GM12878 (cell line): ENCODE data around the gene GALT. TPM values are rescaled to one million over a fixed set of nuclear protein-coding genes. Genes with fewer than 3 reads are reported as not detected.

Source experiments
- ATAC-seq: fragments of 200-7000 bp; cut with Tn5 transposase; 3 replicates; pipeline ENCODE4 v1.9.1; 2020; ENCODE audit warnings: mild to moderate bottlenecking, moderate library complexity
- BruUV-seq: library from RNA; stranded (reverse); fragments of 400-500 nt; replicated peaks from 2 replicates; lab custom pipeline; 2021; lab: Mats Ljungman, UMichigan
- CTCF ChIA-PET: fragments of 300-600 bp; sonication (Branson Sonifier 250); formaldehyde crosslinking; extraction: SDS; loops from one replicate; lab custom pipeline; 2021; ENCODE audit warnings: inconsistent platforms; lab: Yijun Ruan, JAX
- POLR2A ChIA-PET: fragments of 350-600 bp; formaldehyde crosslinking; extraction: SDS; loops from one replicate; lab custom pipeline; 2021; ENCODE audit warnings: inconsistent platforms; lab: Charles Lee
- RAD21 ChIA-PET: fragments of 300-600 bp; sonication (Branson Sonifier 250); formaldehyde crosslinking; loops from one replicate; lab custom pipeline; 2023; ENCODE audit warnings: antibody characterized with exemption; ENCODE audit not compliant: unreplicated experiment; lab: Charles Lee
- SMC1A ChIA-PET: fragments of 300-600 bp; sonication (Branson Sonifier 250); formaldehyde crosslinking; loops from one replicate; lab custom pipeline; 2023; ENCODE audit not compliant: unreplicated experiment, uncharacterized antibody; lab: Charles Lee
- DNase-seq: peaks from one replicate; pipeline ENCODE4 v3.0.0-alpha.2; 2011; ENCODE audit warnings: low read depth, low spot score
- FAIRE-seq: peaks from 3 replicates; lab custom pipeline; 2011; peaks lifted over from hg19 to GRCh38; lab: Jason Lieb, UNC
- H2AFZ ChIP-seq: 2 replicates; pipeline ENCODE4 v1.6.0; 2011; ENCODE audit warnings: low read depth, low read length, control low read depth; ENCODE audit not compliant: control insufficient read depth
- H3K27ac ChIP-seq: 2 replicates; pipeline ENCODE4 v1.5.1; 2011; ENCODE audit warnings: control low read depth; ENCODE audit not compliant: control insufficient read depth, insufficient read depth
- H3K27me3 ChIP-seq, 2 experiments: replicated peaks in 1 of 2; 2 replicates each; pipeline versions ENCODE4 v1.6.0 to v1.6.1; 2011; ENCODE audit warnings: low read length in 1 of 2; ENCODE audit not compliant: control insufficient read depth in 2 of 2, insufficient read depth in 2 of 2
- H3K36me3 ChIP-seq, 2 experiments: 2 replicates each; pipeline ENCODE4 v1.5.1; 2011; ENCODE audit warnings: low read length in 1 of 2; ENCODE audit not compliant: control insufficient read depth in 2 of 2, insufficient read depth in 2 of 2
- H3K4me1 ChIP-seq: 2 replicates; pipeline ENCODE4 v1.6.1; 2011; ENCODE audit warnings: mild to moderate bottlenecking, low read length, moderate library complexity, mixed read lengths; ENCODE audit not compliant: control insufficient read depth, insufficient read depth
- H3K4me2 ChIP-seq: 2 replicates; pipeline ENCODE4 v1.6.0; 2011; ENCODE audit warnings: control low read depth; ENCODE audit not compliant: control insufficient read depth, insufficient read depth
- H3K4me3 ChIP-seq: fragments of 200-600 bp; sonication (generic); 2 replicates; pipeline ENCODE4 v1.5.1; 2016
- H3K79me2 ChIP-seq: 2 replicates; pipeline ENCODE4 v1.6.0; 2011; ENCODE audit warnings: low read length; ENCODE audit not compliant: control insufficient read depth, insufficient read depth
- H3K9ac ChIP-seq: 2 replicates; pipeline ENCODE4 v1.8.0; 2011; ENCODE audit warnings: low read length, control low read depth, mixed read lengths; ENCODE audit not compliant: control insufficient read depth, insufficient read depth
- H3K9me3 ChIP-seq: replicated peaks from 3 replicates; pipeline ENCODE4 v1.5.1; 2011; ENCODE audit warnings: mild to moderate bottlenecking, low read length; ENCODE audit not compliant: control insufficient read depth, insufficient read depth
- H4K20me1 ChIP-seq: 2 replicates; pipeline ENCODE4 v1.6.0; 2011; ENCODE audit not compliant: control insufficient read depth, insufficient read depth
- ATF7 ChIP-seq: fragments of 450-650 bp; IDR thresholded peaks from 2 replicates; pipeline ENCODE4 v1.6.1; 2016; ENCODE audit warnings: low read depth, mild to moderate bottlenecking
- CHD1 ChIP-seq: IDR thresholded peaks from 2 replicates; pipeline ENCODE4 v1.6.1; 2012; ENCODE audit warnings: low read depth, low read length, improper control_type of control experiment
- EGR1 ChIP-seq, 2 experiments: IDR thresholded peaks; 1 replicate in 1 of 2; 2 replicates in 1 of 2; pipeline ENCODE4 v1.6.1; 2011 to 2012; ENCODE audit warnings: low read depth in 2 of 2, low read length in 2 of 2, borderline replicate concordance in 1 of 2, mild to moderate bottlenecking in 1 of 2, moderate library complexity in 1 of 2
- FOXM1 ChIP-seq: IDR thresholded peaks from 2 replicates; pipeline ENCODE4 v1.6.1; 2012; ENCODE audit warnings: low read depth, mild to moderate bottlenecking, inconsistent platforms, low read length, moderate library complexity
- HCFC1 ChIP-seq: fragments of 150-350 bp; IDR thresholded peaks from 2 replicates; pipeline ENCODE4 v1.6.1; 2014; ENCODE audit warnings: low read length
- KLF5 ChIP-seq: fragments of 450-650 bp; IDR thresholded peaks from 2 replicates; pipeline ENCODE4 v1.6.1; 2014; ENCODE audit warnings: mild to moderate bottlenecking; ENCODE audit not compliant: partially characterized antibody
- MEF2A ChIP-seq: IDR thresholded peaks from 2 replicates; pipeline ENCODE4 v1.6.1; 2011; ENCODE audit warnings: low read depth, mild to moderate bottlenecking, low read length, moderate library complexity; ENCODE audit not compliant: insufficient read depth
- MYB ChIP-seq: fragments of 150-350 bp; IDR thresholded peaks from 2 replicates; pipeline ENCODE4 v1.6.1; 2014; ENCODE audit warnings: mild to moderate bottlenecking, low read depth, low read length, borderline replicate concordance
- NFIC ChIP-seq: IDR thresholded peaks from 2 replicates; pipeline ENCODE4 v1.6.1; 2012; ENCODE audit warnings: low read depth, mild to moderate bottlenecking, inconsistent platforms, low read length, moderate library complexity
- NR2F1 ChIP-seq: fragments of 450-650 bp; conservative IDR thresholded peaks from 2 replicates; pipeline ENCODE4 v1.6.1; 2017; ENCODE audit warnings: mild to moderate bottlenecking
- PAX8 ChIP-seq: fragments of 450-650 bp; IDR thresholded peaks from 2 replicates; pipeline ENCODE4 v1.6.1; 2017; ENCODE audit warnings: mild to moderate bottlenecking, moderate library complexity
- POLR2AphosphoS5 ChIP-seq: IDR thresholded peaks from 2 replicates; pipeline ENCODE4 v1.6.1; 2011; ENCODE audit warnings: mild to moderate bottlenecking, low read length, inconsistent platforms
- SIN3A ChIP-seq: IDR thresholded peaks from 2 replicates; pipeline ENCODE4 v1.6.1; 2012; ENCODE audit warnings: low read depth, low read length, improper control_type of control experiment
- SMAD5 ChIP-seq: IDR thresholded peaks from 2 replicates; pipeline ENCODE4 v1.6.1; 2016; ENCODE audit warnings: antibody characterized with exemption, low read depth
- SP1 ChIP-seq: IDR thresholded peaks from one replicate; pipeline ENCODE4 v1.6.1; 2011; ENCODE audit warnings: low read depth, low read length
- SRF ChIP-seq, 2 experiments: IDR thresholded peaks; 2 replicates each; pipeline ENCODE4 v1.6.1; 2011; ENCODE audit warnings: low read depth in 2 of 2, low read length in 2 of 2, mild to moderate bottlenecking in 1 of 2, moderate library complexity in 1 of 2
- SUZ12 ChIP-seq: fragments of 200-600 bp; sonication (generic); IDR thresholded peaks from one replicate; pipeline ENCODE4 v1.6.1; 2018; ENCODE audit warnings: antibody characterized with exemption, mild to moderate bottlenecking; ENCODE audit not compliant: unreplicated experiment
- TCF12 ChIP-seq: IDR thresholded peaks from 2 replicates; pipeline ENCODE4 v1.6.1; 2011; ENCODE audit warnings: low read depth, mild to moderate bottlenecking, low read length
- YBX1 ChIP-seq: fragments of 450-650 bp; IDR thresholded peaks from 2 replicates; pipeline ENCODE4 v1.6.1; 2016; ENCODE audit warnings: antibody characterized with exemption
- ZNF384 ChIP-seq: IDR thresholded peaks from 2 replicates; pipeline ENCODE4 v1.6.1; 2012; ENCODE audit warnings: low read depth, mild to moderate bottlenecking, low read length, improper control_type of control experiment, borderline replicate concordance
- WGBS: methylation state at CpG from one replicate; pipeline ENCODE4 v1.1.6; 2016; ENCODE audit warnings: low lambda C conversion rate; ENCODE audit not compliant: insufficient replicate concordance, insufficient coverage; ENCODE audit errors: missing lambda C conversion rate; 5-methylcytosine and 5-hydroxymethylcytosine counted together
- in situ Hi-C: fragments of 300-500 bp; cut with MboI; formaldehyde crosslinking; loops from 9 replicates; pipeline ENCODE4 v1.14.3; 2018; ENCODE audit warnings: mixed read lengths
- intact Hi-C: fragments of 100-400 bp; cut with micrococcal nuclease; formaldehyde crosslinking; loops from one replicate; pipeline ENCODE4 v1.14.2; 2022; ENCODE audit not compliant: unreplicated experiment
- polyA plus RNA-seq, 11 experiments: library from polyadenylated mRNA; depleted of rRNA in 4 of 11; unstranded in 6 of 11; stranded (reverse) in 5 of 11; fragments of >200 nt; fragmentation: Nextera tagmentation in 4 of 11; fragmentation: Illumina TruSeq in 1 of 11; extraction: Ambion mirVana in 4 of 11; extraction: Trizol in 1 of 11; gene quantifications; 1 replicate in 1 of 11; 2 replicates in 10 of 11; pipeline versions ENCODE4 v1.2.1 to v1.2.3, GENCODE V29; 2011 to 2016; ENCODE audit warnings: inconsistent platforms in 2 of 11, missing spikeins in 2 of 11, low read depth in 1 of 11
- total RNA-seq, 4 experiments: library from RNA; depleted of rRNA in 3 of 4; stranded (reverse); fragments of >200 nt in 3 of 4; fragmentation: Illumina TruSeq in 1 of 4; extraction: Trizol in 1 of 4; gene quantifications; 2 replicates each; pipeline versions ENCODE4 v1.2.1 to v1.2.3, GENCODE V29; 2013 to 2021
- TF ChIP-seq, protein P1 (sequence below): IDR thresholded peaks from 2 replicates; pipeline ENCODE4 v1.6.1; 2011; ENCODE audit warnings: borderline replicate concordance, low read depth, mild to moderate bottlenecking, moderate library complexity, mixed read lengths, low read length; ENCODE audit not compliant: insufficient read depth; ENCODE audit errors: extremely low read length
- TF ChIP-seq, protein P2 (sequence below): IDR thresholded peaks from 2 replicates; pipeline ENCODE4 v1.6.1; 2012; ENCODE audit warnings: low read depth, low read length, improper control_type of control experiment
- TF ChIP-seq, protein P3 (sequence below): fragments of 450-650 bp; IDR thresholded peaks from 2 replicates; pipeline ENCODE4 v1.6.1; 2017; ENCODE audit warnings: borderline replicate concordance

Gene GALT
- total and polyA plus RNA-seq, 10 of the 15 experiments (the other 5 are each of a cell fraction or from before 2014, with no cell fraction given) = 9.3 to 34.1 (median 26.9) TPM

- CTCF ChIA-PET = interaction anchor here (0.6 to 3.2 kb wide), 14 partner anchors 9 to 289 kb away, joined by 3 to 23 read pairs (median 3); partner anchors contain the start of genes GALT, MYORG and SIGMAR1
- RAD21 ChIA-PET = interaction anchor here (0.9 to 1.7 kb wide), 3 partner anchors 28 to 45 kb away, joined by 3 to 7 read pairs (median 5); partner anchors contain the start of genes DCTN3 and SIGMAR1
- FAIRE-seq (peak; percentile 91), ATAC-seq (peak; percentile 92), DNase-seq (no peak)
- peak overlapping the region; percentile 96 for H3K4me2 ChIP-seq
- H3K9me3 ChIP-seq = no peaks in the 10 kb centered on the region; the same call in 2 of the 3 replicates
- SMC1A ChIA-PET = interaction anchor here (0.7 to 1.1 kb wide), 2 partner anchors 19 to 21 kb away, joined by 3 read pairs; no protein-coding TSS in a partner anchor
- peak overlapping the region; percentile 97 for H3K4me3 ChIP-seq
- in situ Hi-C loops = no loop called here
- H3K36me3 ChIP-seq = no peaks in the 10 kb centered on the region
- H3K9ac ChIP-seq = peak overlapping the region; percentile 77; the same call in 1 of the 2 replicates
- H3K4me1 ChIP-seq = peaks cover 9% of the 10 kb centered on the region
- intact Hi-C loops = no loop called here
- no peaks in the 10 kb centered on the region for H3K79me2 ChIP-seq
- BruUV-seq = TSS peak; percentile 76
- WGBS = 5% methylated on average over 32 of the region's 55 CpGs
- peak overlapping the region; percentile 47 for H3K27ac ChIP-seq
- no peaks in the 10 kb centered on the region for H3K27me3 ChIP-seq
- POLR2A ChIA-PET = no interaction called here
- H2AFZ ChIP-seq = peak overlapping the region; percentile 82
- H4K20me1 ChIP-seq = no peaks in the 10 kb centered on the region
- TF ChIP-seq EGR1 (IDR thresholded peaks at IDR 0.05; ENCODE audit: borderline replicate concordance in 1 of 2, low read depth in 2 of 2, low read length in 2 of 2) (peak in 1 of 2 experiments; percentile 97; a peak in 2 of 3 replicates), FOXM1 (no peak), NR2F1 (0 out of 2 replicates have a peak, but pooled peaks have one; percentile 25), ZNF384 (no peak), CHD1 (no peak), ATF7 (peak; percentile 91), SMAD5 (no peak), MEF2A (no peak), YBX1 (no peak), PAX8 (no peak), SP1 (peak; percentile 79), SRF (IDR thresholded peaks at IDR 0.05; ENCODE audit: low read depth in 2 of 2, low read length in 2 of 2) (no peak), SIN3A (0 out of 2 replicates have a peak, but pooled peaks have one; percentile 33), MYB (no peak), KLF5 (no peak), NFIC (no peak), POLR2AphosphoS5 (no peak; the same call in 1 of the 2 replicates), TCF12 (no peak), HCFC1 (no peak), SUZ12 (no peak)
- TF ChIP-seq, protein P1, sequence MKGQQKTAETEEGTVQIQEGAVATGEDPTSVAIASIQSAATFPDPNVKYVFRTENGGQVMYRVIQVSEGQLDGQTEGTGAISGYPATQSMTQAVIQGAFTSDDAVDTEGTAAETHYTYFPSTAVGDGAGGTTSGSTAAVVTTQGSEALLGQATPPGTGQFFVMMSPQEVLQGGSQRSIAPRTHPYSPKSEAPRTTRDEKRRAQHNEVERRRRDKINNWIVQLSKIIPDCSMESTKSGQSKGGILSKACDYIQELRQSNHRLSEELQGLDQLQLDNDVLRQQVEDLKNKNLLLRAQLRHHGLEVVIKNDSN = no peak
- TF ChIP-seq, protein P2, sequence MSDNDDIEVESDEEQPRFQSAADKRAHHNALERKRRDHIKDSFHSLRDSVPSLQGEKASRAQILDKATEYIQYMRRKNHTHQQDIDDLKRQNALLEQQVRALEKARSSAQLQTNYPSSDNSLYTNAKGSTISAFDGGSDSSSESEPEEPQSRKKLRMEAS = no peak
- TF ChIP-seq, protein P3, sequence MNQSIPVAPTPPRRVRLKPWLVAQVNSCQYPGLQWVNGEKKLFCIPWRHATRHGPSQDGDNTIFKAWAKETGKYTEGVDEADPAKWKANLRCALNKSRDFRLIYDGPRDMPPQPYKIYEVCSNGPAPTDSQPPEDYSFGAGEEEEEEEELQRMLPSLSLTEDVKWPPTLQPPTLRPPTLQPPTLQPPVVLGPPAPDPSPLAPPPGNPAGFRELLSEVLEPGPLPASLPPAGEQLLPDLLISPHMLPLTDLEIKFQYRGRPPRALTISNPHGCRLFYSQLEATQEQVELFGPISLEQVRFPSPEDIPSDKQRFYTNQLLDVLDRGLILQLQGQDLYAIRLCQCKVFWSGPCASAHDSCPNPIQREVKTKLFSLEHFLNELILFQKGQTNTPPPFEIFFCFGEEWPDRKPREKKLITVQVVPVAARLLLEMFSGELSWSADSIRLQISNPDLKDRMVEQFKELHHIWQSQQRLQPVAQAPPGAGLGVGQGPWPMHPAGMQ = no peak
These were observed 19.1 kb downstream of the GALT start for GRCh38 chr9:34665381-34666250.
